ENCODE measurements around the gene MSL2.

DNA sequence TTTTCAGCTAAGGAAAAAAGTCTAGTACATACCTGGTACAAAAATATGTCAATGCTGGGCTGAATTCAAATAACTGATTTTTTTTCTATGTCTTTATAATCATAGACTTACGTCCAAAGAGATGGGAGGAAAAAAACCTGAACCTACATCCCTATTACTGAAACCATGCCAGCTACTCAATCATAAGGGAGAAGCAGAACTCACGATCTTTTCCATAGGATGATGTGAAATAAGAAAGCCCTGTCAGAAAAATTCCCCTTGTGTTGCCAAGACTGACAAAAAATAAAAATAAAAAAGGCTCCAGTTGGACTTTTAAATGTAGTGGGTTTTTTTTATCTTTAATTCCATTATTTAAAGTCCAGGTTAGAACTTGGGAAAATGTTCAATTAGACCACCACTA is 3.3 kb downstream of the MSL2 start:
- TF ChIP-seq, protein P1, sequence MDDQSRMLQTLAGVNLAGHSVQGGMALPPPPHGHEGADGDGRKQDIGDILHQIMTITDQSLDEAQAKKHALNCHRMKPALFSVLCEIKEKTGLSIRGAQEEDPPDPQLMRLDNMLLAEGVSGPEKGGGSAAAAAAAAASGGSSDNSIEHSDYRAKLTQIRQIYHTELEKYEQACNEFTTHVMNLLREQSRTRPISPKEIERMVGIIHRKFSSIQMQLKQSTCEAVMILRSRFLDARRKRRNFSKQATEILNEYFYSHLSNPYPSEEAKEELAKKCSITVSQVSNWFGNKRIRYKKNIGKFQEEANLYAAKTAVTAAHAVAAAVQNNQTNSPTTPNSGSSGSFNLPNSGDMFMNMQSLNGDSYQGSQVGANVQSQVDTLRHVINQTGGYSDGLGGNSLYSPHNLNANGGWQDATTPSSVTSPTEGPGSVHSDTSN (IDR thresholded peaks at IDR 0.05): no peak
- TF ChIP-seq, protein P2, sequence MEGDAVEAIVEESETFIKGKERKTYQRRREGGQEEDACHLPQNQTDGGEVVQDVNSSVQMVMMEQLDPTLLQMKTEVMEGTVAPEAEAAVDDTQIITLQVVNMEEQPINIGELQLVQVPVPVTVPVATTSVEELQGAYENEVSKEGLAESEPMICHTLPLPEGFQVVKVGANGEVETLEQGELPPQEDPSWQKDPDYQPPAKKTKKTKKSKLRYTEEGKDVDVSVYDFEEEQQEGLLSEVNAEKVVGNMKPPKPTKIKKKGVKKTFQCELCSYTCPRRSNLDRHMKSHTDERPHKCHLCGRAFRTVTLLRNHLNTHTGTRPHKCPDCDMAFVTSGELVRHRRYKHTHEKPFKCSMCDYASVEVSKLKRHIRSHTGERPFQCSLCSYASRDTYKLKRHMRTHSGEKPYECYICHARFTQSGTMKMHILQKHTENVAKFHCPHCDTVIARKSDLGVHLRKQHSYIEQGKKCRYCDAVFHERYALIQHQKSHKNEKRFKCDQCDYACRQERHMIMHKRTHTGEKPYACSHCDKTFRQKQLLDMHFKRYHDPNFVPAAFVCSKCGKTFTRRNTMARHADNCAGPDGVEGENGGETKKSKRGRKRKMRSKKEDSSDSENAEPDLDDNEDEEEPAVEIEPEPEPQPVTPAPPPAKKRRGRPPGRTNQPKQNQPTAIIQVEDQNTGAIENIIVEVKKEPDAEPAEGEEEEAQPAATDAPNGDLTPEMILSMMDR (IDR thresholded peaks at IDR 0.05): no peak
- TF ChIP-seq YY1 (IDR thresholded peaks at IDR 0.05; ENCODE audit: low read depth) (no peak), POLR2AphosphoS5 (IDR thresholded peaks at IDR 0.05; ENCODE audit: low read depth, low read length) (no peak), EP300 (IDR thresholded peaks at IDR 0.05; ENCODE audit: borderline replicate concordance in 1 of 2, low read depth in 1 of 2, low read length in 1 of 2) (no peak), EZH2phosphoT487 (IDR thresholded peaks at IDR 0.05; ENCODE audit: borderline replicate concordance, low read depth) (no peak), RFX5 (IDR thresholded peaks at IDR 0.05; ENCODE audit: low read length) (no peak), SIN3A (IDR thresholded peaks at IDR 0.05; ENCODE audit: borderline replicate concordance, low read depth, low read length) (no peak), TCF12 (IDR thresholded peaks at IDR 0.05) (no peak), RCOR1 (IDR thresholded peaks at IDR 0.05; ENCODE audit: low read length) (no peak), GABPA (IDR thresholded peaks at IDR 0.05; ENCODE audit: low read depth) (no peak), TAF1 (IDR thresholded peaks at IDR 0.05; ENCODE audit: borderline replicate concordance, low read depth, low read length) (no peak)
- TF ChIP-seq, protein P3, sequence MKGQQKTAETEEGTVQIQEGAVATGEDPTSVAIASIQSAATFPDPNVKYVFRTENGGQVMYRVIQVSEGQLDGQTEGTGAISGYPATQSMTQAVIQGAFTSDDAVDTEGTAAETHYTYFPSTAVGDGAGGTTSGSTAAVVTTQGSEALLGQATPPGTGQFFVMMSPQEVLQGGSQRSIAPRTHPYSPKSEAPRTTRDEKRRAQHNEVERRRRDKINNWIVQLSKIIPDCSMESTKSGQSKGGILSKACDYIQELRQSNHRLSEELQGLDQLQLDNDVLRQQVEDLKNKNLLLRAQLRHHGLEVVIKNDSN (IDR thresholded peaks at IDR 0.05; ENCODE audit: borderline replicate concordance, low read depth): no peak
